GDM1 (cell line): Measurements from ENCODE around the gene PRCP.

Experiments used
- DNase-seq: peaks from one replicate; lab custom pipeline; 2025; lab: John Stamatoyannopoulos, UW

PRCP gene

GRCh38 chr11:82782825-82783374 is 117.3 kb downstream of the PRCP start:
- no peak for DNase-seq

- no peak for DNase-seq
These were observed 121.5 kb downstream of the PRCP start for GRCh38 chr11:82778776-82779175.

- DNase-seq = no peak
These were observed 123.9 kb downstream of the PRCP start for GRCh38 chr11:82776377-82776776.

- DNase-seq = peak; percentile 26
These were observed 124.4 kb downstream of the PRCP start for GRCh38 chr11:82775736-82776346.

- no peak for DNase-seq
These were observed 125.0 kb downstream of the PRCP start for GRCh38 chr11:82775218-82775617.
